ENCODE results near the gene TMEM61.
A peak's percentile ranks its signal among the peaks of the same experiment; 100 is the strongest.

The TMEM61 gene

DNA sequence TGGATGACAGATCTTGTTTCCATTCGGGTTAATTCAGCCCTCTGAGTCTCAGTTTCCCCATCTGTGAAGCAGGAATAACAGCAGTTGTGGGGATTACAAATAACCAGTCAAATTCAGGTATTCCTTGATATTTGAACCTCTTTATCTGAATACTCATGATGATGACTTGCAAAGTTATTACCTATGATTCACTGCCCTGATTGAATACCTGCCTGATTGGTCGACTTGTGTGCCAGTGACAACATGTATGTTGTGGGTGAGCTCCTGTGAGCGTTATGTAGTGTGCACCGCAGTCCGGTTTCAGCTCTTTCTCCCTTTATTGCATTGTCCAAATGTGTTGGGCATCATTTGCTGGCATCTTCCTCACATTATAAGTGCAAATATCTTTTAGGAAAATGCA, 9.5 kb upstream of the TMEM61 start:
- H3K4me3 ChIP-seq (ENCODE audit: control insufficient read depth, low read depth, low read length) = no peak overlapping the region
- TF ChIP-seq, protein P1, sequence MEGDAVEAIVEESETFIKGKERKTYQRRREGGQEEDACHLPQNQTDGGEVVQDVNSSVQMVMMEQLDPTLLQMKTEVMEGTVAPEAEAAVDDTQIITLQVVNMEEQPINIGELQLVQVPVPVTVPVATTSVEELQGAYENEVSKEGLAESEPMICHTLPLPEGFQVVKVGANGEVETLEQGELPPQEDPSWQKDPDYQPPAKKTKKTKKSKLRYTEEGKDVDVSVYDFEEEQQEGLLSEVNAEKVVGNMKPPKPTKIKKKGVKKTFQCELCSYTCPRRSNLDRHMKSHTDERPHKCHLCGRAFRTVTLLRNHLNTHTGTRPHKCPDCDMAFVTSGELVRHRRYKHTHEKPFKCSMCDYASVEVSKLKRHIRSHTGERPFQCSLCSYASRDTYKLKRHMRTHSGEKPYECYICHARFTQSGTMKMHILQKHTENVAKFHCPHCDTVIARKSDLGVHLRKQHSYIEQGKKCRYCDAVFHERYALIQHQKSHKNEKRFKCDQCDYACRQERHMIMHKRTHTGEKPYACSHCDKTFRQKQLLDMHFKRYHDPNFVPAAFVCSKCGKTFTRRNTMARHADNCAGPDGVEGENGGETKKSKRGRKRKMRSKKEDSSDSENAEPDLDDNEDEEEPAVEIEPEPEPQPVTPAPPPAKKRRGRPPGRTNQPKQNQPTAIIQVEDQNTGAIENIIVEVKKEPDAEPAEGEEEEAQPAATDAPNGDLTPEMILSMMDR (conservative IDR thresholded peaks at IDR 0.05; ENCODE audit: control insufficient read depth, insufficient read depth, low read depth, low read length) = no peak
- no peak for DNase-seq (ENCODE audit: low read depth)

DNA sequence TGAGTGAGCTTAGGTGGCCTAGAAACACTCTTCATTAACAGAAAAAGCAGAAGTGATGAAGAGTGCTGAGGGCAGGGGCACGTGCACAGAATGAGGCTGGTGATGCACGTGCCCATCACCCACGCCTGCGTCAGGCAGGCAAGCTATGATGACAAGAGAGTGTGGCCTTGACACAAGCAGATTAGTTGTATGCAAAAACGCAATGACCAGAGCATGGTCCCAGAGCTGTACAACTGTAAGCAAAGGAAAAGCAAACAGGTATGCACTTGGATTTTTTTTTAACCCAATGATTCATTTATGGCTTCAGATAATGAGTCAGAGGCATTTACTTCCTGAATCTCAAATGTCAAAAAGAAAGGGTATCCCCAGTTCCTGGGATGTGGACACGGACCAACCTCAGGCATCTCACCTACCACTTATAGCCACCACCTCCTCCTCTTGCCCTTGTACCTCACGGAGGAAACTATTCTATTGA, 9.1 kb upstream of the TMEM61 start:
- no peak overlapping the region for H3K4me3 ChIP-seq (ENCODE audit: control insufficient read depth, low read depth, low read length)
- TF ChIP-seq, protein P1 (conservative IDR thresholded peaks at IDR 0.05; ENCODE audit: control insufficient read depth, insufficient read depth, low read depth, low read length) = no peak
- DNase-seq (ENCODE audit: low read depth) = peak; percentile 17

DNA sequence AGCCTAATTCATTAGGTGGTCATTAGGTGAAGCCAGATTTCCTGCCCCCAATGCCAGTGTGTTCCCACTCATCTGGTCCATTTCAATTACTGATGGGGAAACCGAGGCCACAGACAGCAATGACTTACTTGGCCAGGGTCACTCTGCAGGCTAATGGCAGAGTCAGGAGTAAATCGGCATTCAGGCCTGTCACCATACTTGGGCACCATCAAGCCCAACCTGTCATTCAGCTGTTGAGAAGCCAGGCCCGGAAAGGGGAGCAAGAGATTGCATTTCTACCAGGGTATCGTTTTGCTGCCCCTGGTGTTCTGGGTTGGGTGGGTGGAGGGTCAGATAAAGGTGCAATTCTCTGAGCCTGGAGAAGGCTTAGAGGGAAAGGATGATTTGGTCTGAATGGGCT, 8.0 kb upstream of the TMEM61 start:
- no peak overlapping the region for H3K4me3 ChIP-seq (ENCODE audit: control insufficient read depth, low read depth, low read length)
- TF ChIP-seq, protein P1 (conservative IDR thresholded peaks at IDR 0.05; ENCODE audit: control insufficient read depth, insufficient read depth, low read depth, low read length) = no peak
- no peak for DNase-seq (ENCODE audit: low read depth)

DNA sequence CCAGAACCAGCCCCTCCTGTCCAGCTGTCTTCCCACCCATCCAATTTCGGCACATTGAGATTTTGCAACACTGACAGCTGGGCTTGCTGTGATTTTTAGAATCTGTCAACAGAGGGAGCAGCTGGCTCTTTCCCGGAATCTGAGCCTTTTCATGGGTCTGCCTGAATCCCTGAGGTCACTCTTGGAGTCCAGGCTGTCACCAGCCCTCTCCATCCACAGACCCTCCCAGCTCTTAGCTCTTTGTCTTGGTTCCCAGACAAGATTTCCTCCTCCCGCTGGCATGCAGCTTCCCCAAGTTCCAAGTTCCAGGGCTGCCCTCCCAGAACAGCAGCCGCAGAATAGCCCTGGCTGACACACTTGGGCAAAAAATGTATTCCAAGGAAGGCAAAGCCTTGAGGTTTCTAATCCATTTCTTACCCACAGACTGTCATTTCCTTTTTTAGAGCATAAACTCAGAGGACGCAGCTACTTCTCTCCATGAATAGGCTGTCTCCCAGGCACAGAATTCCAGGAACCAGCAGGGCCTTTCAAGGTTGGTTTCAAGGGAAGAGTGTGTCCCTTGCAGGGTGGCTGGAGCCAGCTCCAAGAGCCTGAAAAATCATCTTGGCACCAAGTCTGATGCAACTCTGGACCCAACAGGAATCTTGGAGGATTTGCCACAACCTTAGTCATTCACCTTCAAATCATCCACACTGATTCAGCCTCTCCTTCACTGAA, 7.1 kb upstream of the TMEM61 start:
- TF ChIP-seq, protein P1 (conservative IDR thresholded peaks at IDR 0.05; ENCODE audit: control insufficient read depth, insufficient read depth, low read depth, low read length) = peak; percentile 55
- DNase-seq (ENCODE audit: low read depth) = peak; percentile 47
- no peak overlapping the region for H3K4me3 ChIP-seq (ENCODE audit: control insufficient read depth, low read depth, low read length)

DNA sequence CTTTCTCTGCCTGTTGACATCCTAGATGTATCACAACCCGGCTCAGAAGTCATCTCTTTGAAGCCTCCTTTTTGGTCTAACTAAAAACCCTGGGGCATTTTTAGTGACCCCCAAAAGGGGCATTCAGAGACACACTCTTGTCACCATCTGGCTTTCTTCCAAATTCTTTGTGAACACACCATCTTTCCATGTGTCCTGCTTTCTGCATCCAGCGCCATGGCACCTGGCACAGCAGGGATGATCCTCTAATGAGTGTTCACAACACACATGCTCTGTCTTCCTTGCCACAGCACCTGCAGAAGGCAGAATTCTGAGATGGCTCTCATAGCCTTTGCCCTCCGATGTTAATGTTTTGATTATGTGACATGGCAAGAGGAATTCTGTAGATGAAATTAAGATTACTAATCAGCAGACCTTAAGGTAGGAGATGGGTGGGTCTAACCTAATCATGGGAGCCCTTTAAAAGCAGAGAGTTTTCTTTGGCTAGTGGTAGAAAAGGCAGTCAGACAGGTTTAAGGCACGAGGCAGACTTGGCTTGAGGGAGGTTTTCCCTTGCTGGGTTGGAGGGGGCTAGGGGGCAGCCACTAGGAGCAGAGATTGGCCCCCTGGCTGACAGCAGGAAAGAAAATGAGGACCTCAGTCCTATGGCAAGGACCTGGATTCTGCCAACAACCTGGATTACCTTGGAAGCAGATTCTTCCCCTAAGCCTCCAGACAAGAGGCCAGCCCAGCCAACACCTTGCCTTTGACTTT, 4.9 kb upstream of the TMEM61 start:
- no peak for DNase-seq (ENCODE audit: low read depth)
- TF ChIP-seq, protein P1 (conservative IDR thresholded peaks at IDR 0.05; ENCODE audit: control insufficient read depth, insufficient read depth, low read depth, low read length) = no peak
- H3K4me3 ChIP-seq (ENCODE audit: control insufficient read depth, low read depth, low read length) = no peak overlapping the region

DNA sequence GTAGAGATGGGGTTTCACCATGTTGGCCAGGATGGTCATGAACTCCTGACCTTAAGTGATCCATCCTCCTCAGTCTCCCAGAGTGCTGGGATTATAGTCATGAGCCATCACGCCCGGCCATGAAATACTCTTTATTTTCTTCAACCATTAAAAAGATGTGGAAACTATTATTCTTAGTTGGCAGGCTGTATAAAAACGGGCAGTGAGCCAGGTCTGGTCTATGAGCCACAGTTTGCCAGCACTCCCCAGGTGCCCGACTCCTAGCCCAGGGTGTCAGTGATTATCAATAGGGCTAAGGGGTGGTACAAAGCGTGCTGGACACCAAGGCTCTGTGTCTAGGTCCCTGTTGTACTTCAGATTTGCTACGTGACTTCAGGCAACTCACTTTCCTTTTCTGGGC, 3.7 kb upstream of the TMEM61 start:
- DNase-seq (ENCODE audit: low read depth) = no peak
- H3K4me3 ChIP-seq (ENCODE audit: control insufficient read depth, low read depth, low read length) = no peak overlapping the region
- TF ChIP-seq, protein P1 (conservative IDR thresholded peaks at IDR 0.05; ENCODE audit: control insufficient read depth, insufficient read depth, low read depth, low read length) = no peak

Measured in fibroblast of mammary gland (primary cell).